Upper lobe of left lung (tissue), 4 donors: ENCODE data around the gene PAPSS1.
"Not testable (repeated sequence)": the region's sequence is repeated elsewhere in the genome, so short reads cannot be mapped to it uniquely, and the experiment has no call there.

Experiments used
- CTCF ChIP-seq, 6 experiments: fragments of 450-650 bp in 4 of 6; fragments of 200-600 bp in 2 of 6; sonication (generic) in 2 of 6; IDR thresholded peaks; one replicate each; pipeline ENCODE4 v1.5.1; 2016 to 2019; ENCODE audit warnings: antibody characterized with exemption in 6 of 6
- EP300 ChIP-seq, 4 donors: sonication (generic); formaldehyde crosslinking; IDR thresholded peaks; one replicate each; pipeline ENCODE4 v1.5.1; 2017; ENCODE audit warnings: antibody characterized with exemption in 4 of 4, control low read depth in 2 of 4
- POLR2A ChIP-seq, 4 donors: fragments of 450-650 bp; IDR thresholded peaks; one replicate each; pipeline ENCODE4 v1.5.1; 2016 to 2017; ENCODE audit warnings: antibody characterized with exemption in 4 of 4, mild to moderate bottlenecking in 2 of 4
- POLR2AphosphoS5 ChIP-seq, 2 donors: sonication (generic); formaldehyde crosslinking; IDR thresholded peaks; one replicate each; pipeline ENCODE4 v1.5.1; 2017; ENCODE audit warnings: antibody characterized with exemption in 2 of 2

- not testable (repeated sequence) for TF ChIP-seq CTCF, POLR2A, EP300, POLR2AphosphoS5 (IDR thresholded peaks at IDR 0.05)
Observed at GRCh38 chr4:107696187-107696586, 23.8 kb downstream of the PAPSS1 start.
